PC-3 (cell line): ENCODE results near the gene NHLRC1. TPM values are rescaled to one million over a fixed set of nuclear protein-coding genes. Genes with fewer than 3 reads are reported as not detected.
"Not testable (repeated sequence)": the region's sequence is repeated elsewhere in the genome, so short reads cannot be mapped to it uniquely, and the experiment has no call there.

ENCODE experiments used
- ATAC-seq: fragments of 200-7000 bp; cut with Tn5 transposase; 2 replicates; pipeline ENCODE4 v1.9.1; 2020; ENCODE audit warnings: mild to moderate bottlenecking, moderate library complexity
- BruUV-seq: library from RNA; stranded (reverse); fragments of 400-500 nt; replicated peaks from 2 replicates; lab custom pipeline; 2021; lab: Mats Ljungman, UMichigan
- CTCF ChIA-PET: fragments of 300-600 bp; sonication (Branson Sonifier 250); formaldehyde crosslinking; loops from one replicate; lab custom pipeline; 2022; ENCODE audit warnings: antibody characterized with exemption; lab: Charles Lee
- POLR2A ChIA-PET: fragments of 300-600 bp; sonication (Branson Sonifier 250); formaldehyde crosslinking; loops from one replicate; lab custom pipeline; 2022; ENCODE audit warnings: antibody characterized with exemption; ENCODE audit not compliant: unreplicated experiment; lab: Charles Lee
- DNase-seq: peaks from one replicate; pipeline ENCODE4 v3.0.0-alpha.2; 2015
- H2AFZ ChIP-seq: fragments of 300-600 bp; sonication (generic); 2 replicates; pipeline ENCODE4 v1.6.0; 2016; ENCODE audit warnings: antibody characterized with exemption, low read length
- H3F3A ChIP-seq: fragments of 300-600 bp; sonication (generic); one replicate; pipeline ENCODE4 v1.6.0; 2017; ENCODE audit warnings: antibody characterized with exemption, low read length, control low read depth, mild to moderate bottlenecking; ENCODE audit not compliant: unreplicated experiment
- H3K27ac ChIP-seq: fragments of 300-600 bp; sonication (generic); 2 replicates; pipeline ENCODE4 v1.5.1; 2016; ENCODE audit warnings: mild to moderate bottlenecking, low read length
- H3K27me3 ChIP-seq: fragments of 300-600 bp; sonication (generic); 2 replicates; pipeline ENCODE4 v1.6.1; 2016; ENCODE audit warnings: low read length, mixed read lengths
- H3K36me3 ChIP-seq: fragments of 300-600 bp; sonication (generic); 2 replicates; pipeline ENCODE4 v1.6.1; 2016; ENCODE audit warnings: low read depth, mixed run types, low read length, mixed read lengths
- H3K4me1 ChIP-seq: fragments of 300-600 bp; sonication (generic); 2 replicates; pipeline ENCODE4 v1.5.1; 2016; ENCODE audit warnings: low read length; ENCODE audit not compliant: insufficient read depth
- H3K4me2 ChIP-seq: fragments of 300-600 bp; sonication (generic); 2 replicates; pipeline ENCODE4 v1.6.0; 2016; ENCODE audit warnings: low read length
- H3K4me3 ChIP-seq: fragments of 300-600 bp; sonication (generic); 2 replicates; pipeline ENCODE4 v1.5.1; 2016; ENCODE audit warnings: mild to moderate bottlenecking, low read length, mixed read lengths
- H3K79me2 ChIP-seq: fragments of 300-600 bp; sonication (generic); 2 replicates; pipeline ENCODE4 v1.6.1; 2017; ENCODE audit warnings: low read length, mixed read lengths
- H3K9ac ChIP-seq: fragments of 300-600 bp; sonication (generic); 2 replicates; pipeline ENCODE4 v1.6.0; 2016; ENCODE audit warnings: mild to moderate bottlenecking, low read length
- H3K9me2 ChIP-seq: fragments of 300-600 bp; sonication (generic); replicated peaks from 2 replicates; pipeline ENCODE4 v1.6.1; 2016; ENCODE audit warnings: mixed run types, low read length, mixed read lengths
- H3K9me3 ChIP-seq: fragments of 300-600 bp; sonication (generic); 2 replicates; pipeline ENCODE4 v1.6.1; 2016; ENCODE audit warnings: low read length, mixed read lengths
- H4K20me1 ChIP-seq: fragments of 300-600 bp; sonication (generic); 2 replicates; pipeline ENCODE4 v1.6.1; 2016; ENCODE audit warnings: low read length, mixed read lengths
- CTCF ChIP-seq: fragments of 300-600 bp; sonication (generic); conservative IDR thresholded peaks from 2 replicates; pipeline ENCODE4 v1.5.1; 2017; ENCODE audit warnings: antibody characterized with exemption, low read depth, mild to moderate bottlenecking, low read length
- EZH2 ChIP-seq: fragments of 300-600 bp; sonication (generic); IDR thresholded peaks from one replicate; pipeline ENCODE4 v1.6.1; 2017; ENCODE audit warnings: antibody characterized with exemption, mild to moderate bottlenecking, low read length; ENCODE audit not compliant: unreplicated experiment
- EZH2phosphoT487 ChIP-seq: fragments of 300-600 bp; sonication (generic); IDR thresholded peaks from 2 replicates; pipeline ENCODE4 v1.6.1; 2018; ENCODE audit warnings: mild to moderate bottlenecking, antibody characterized with exemption, low read length, borderline replicate concordance
- intact Hi-C: fragments of 100-400 bp; cut with micrococcal nuclease; formaldehyde crosslinking; loops from 2 replicates; pipeline ENCODE4 v1.9.0; 2023
- total RNA-seq: library from RNA; depleted of rRNA; stranded (reverse); fragments of >200 nt; gene quantifications from 2 replicates; pipeline ENCODE4 v1.2.3, GENCODE V29; 2014

NHLRC1 gene
- total RNA-seq, 1 experiment from 2014 or later = 1.3 TPM

- TSS peak; percentile 81 for BruUV-seq
- Histone ChIP-seq H3K27me3 (no peaks in the 10 kb centered on the region), H3K9me3 (no peaks in the 10 kb centered on the region), H3F3A (no peaks in the 10 kb centered on the region), H4K20me1 (no peaks in the 10 kb centered on the region), H3K79me2 (peaks cover 17% of the 10 kb centered on the region), H3K9me2 (no peaks in the 10 kb centered on the region), H3K4me3 (peak within 1 kb of the TSS; percentile 93), H2AFZ (peak within 1 kb of the TSS; percentile 79), H3K36me3 (no peaks in the 10 kb centered on the region), H3K9ac (peak within 1 kb of the TSS; percentile 85), H3K4me2 (peak within 1 kb of the TSS; percentile 78), H3K27ac (peak within 1 kb of the TSS; percentile 52), H3K4me1 (peaks cover 20% of the 10 kb centered on the region)
- DNase-seq (peak; percentile 16), ATAC-seq (peak; percentile 62)
- ChIA-PET CTCF (interaction anchor here (1.1 kb wide), 1 partner anchor 32 kb away, joined by 3 read pairs; the partner anchor contains the start of gene NHLRC1), POLR2A (interaction anchor here (0.6 to 0.8 kb wide), 5 partner anchors 25 to 338 kb away, joined by 3 to 9 read pairs (median 5); no protein-coding TSS in a partner anchor)
- intact Hi-C loops = loop anchor here (2.0 to 5.0 kb wide), 3 partner anchors 110 to 447 kb away; partner anchors contain the start of genes DEK and NUP153
- TF ChIP-seq CTCF = no peak
- TF ChIP-seq EZH2phosphoT487 = no peak
- TF ChIP-seq EZH2 = no peak
Observed at GRCh38 chr6:18154507-18155149, 32.2 kb upstream of the NHLRC1 start, which contains the start of gene TPMT. Gene TPMT, minus strand, starts transcription at chr6:18155077. Its CDS starts 5,950 bp downstream, at chr6:18149127.

- TF ChIP-seq EZH2 (no peak), EZH2phosphoT487 (no peak), CTCF (no peak)
- peak overlapping the region; percentile 93 for H3K4me3 ChIP-seq
- no peak overlapping the region for H2AFZ ChIP-seq
- H3K27ac ChIP-seq = peak overlapping the region; percentile 46
- H3K4me2 ChIP-seq = peak overlapping the region; percentile 78
- H3K79me2 ChIP-seq = peaks cover 17% of the 10 kb centered on the region
- H4K20me1 ChIP-seq = no peaks in the 10 kb centered on the region
- ChIA-PET CTCF (no interaction called here), POLR2A (no interaction called here)
- intact Hi-C loops = no loop called here
- peaks cover 30% of the 10 kb centered on the region for H3K4me1 ChIP-seq
- H3K9me3 ChIP-seq = no peaks in the 10 kb centered on the region
- no peak for DNase-seq
- H3K27me3 ChIP-seq = no peaks in the 10 kb centered on the region
- no peaks in the 10 kb centered on the region for H3F3A ChIP-seq
- H3K36me3 ChIP-seq = no peaks in the 10 kb centered on the region
- H3K9ac ChIP-seq = peak overlapping the region; percentile 84
- no peaks in the 10 kb centered on the region for H3K9me2 ChIP-seq
- ATAC-seq = no peak
- no TSS peak for BruUV-seq
Observed at GRCh38 chr6:18153311-18153703, 30.8 kb upstream of the NHLRC1 start.

GRCh38 chr6:18151801-18152200 lies 29.3 kb upstream of the NHLRC1 start:
- CTCF ChIA-PET = no interaction called here
- no peak for ATAC-seq
- H3K4me2 ChIP-seq = no peak overlapping the region
- no peaks in the 10 kb centered on the region for H3K9me2 ChIP-seq
- H4K20me1 ChIP-seq = no peaks in the 10 kb centered on the region
- intact Hi-C loops = no loop called here
- POLR2A ChIA-PET = no interaction called here
- DNase-seq = no peak
- H3F3A ChIP-seq = no peaks in the 10 kb centered on the region
- H3K9me3 ChIP-seq = no peaks in the 10 kb centered on the region
- H3K4me3 ChIP-seq = no peak overlapping the region
- TF ChIP-seq EZH2phosphoT487 = no peak
- TF ChIP-seq CTCF = no peak
- no peak for TF ChIP-seq EZH2
- H3K36me3 ChIP-seq = no peaks in the 10 kb centered on the region
- no peaks in the 10 kb centered on the region for H3K27me3 ChIP-seq
- no peak overlapping the region for H3K9ac ChIP-seq
- no TSS peak for BruUV-seq
- H3K79me2 ChIP-seq = peaks cover 17% of the 10 kb centered on the region
- H3K27ac ChIP-seq = no peak overlapping the region
- H2AFZ ChIP-seq = no peak overlapping the region
- H3K4me1 ChIP-seq = peaks cover 41% of the 10 kb centered on the region

GRCh38 chr6:18151391-18151790 lies 28.9 kb upstream of the NHLRC1 start:
- H4K20me1 ChIP-seq, H3K9ac ChIP-seq, H3K4me3 ChIP-seq, H3K9me2 ChIP-seq, H3K36me3 ChIP-seq, H3K27me3 ChIP-seq, H3K27ac ChIP-seq, H3K4me2 ChIP-seq, H3F3A ChIP-seq, H3K9me3 ChIP-seq, CTCF ChIA-PET, BruUV-seq, POLR2A ChIA-PET, intact Hi-C loops, ATAC-seq, H2AFZ ChIP-seq, DNase-seq: not testable (repeated sequence)
- Histone ChIP-seq H3K79me2 (peaks cover 17% of the 10 kb centered on the region), H3K4me1 (peaks cover 44% of the 10 kb centered on the region)
